Activated CD8-positive, alpha-beta memory T cell treated with anti-CD3 and anti-CD28 coated beads, Interleukin-2, amount 10 ng/mL, durations not matched to agents 7 days and 5 days (primary cell): ENCODE measurements around the gene FAR1. TPM values are rescaled to one million over a fixed set of nuclear protein-coding genes. Genes with fewer than 3 reads are reported as not detected.
A peak's percentile ranks its signal among the peaks of the same experiment; 100 is the strongest.

Experiments used
- ATAC-seq: fragments of 150-1000 bp; cut with Tn5 transposase; one replicate; pipeline ENCODE4 v1.10.0; 2021; ENCODE audit warnings: moderate library complexity
- CTCF ChIA-PET: fragments of 350-600 bp; sonication (Branson Sonifier 250); formaldehyde crosslinking; loops from one replicate; lab custom pipeline; 2021; ENCODE audit warnings: antibody characterized with exemption; lab: Charles Lee
- DNase-seq: peaks from one replicate; pipeline ENCODE4 v3.0.0-alpha.2; 2020
- H3K27ac Mint-ChIP-seq: one replicate; pipeline ENCODE4 v1.8.0; 2021; ENCODE audit warnings: mild to moderate bottlenecking, mixed read lengths
- H3K27me3 Mint-ChIP-seq: one replicate; pipeline ENCODE4 v1.8.0; 2021; ENCODE audit warnings: mixed read lengths
- H3K36me3 Mint-ChIP-seq: one replicate; pipeline ENCODE4 v1.8.0; 2021; ENCODE audit warnings: mild to moderate bottlenecking, mixed read lengths
- H3K4me1 Mint-ChIP-seq: one replicate; pipeline ENCODE4 v1.8.0; 2021; ENCODE audit warnings: mixed read lengths
- H3K4me3 Mint-ChIP-seq: one replicate; pipeline ENCODE4 v1.8.0; 2021; ENCODE audit warnings: mild to moderate bottlenecking, moderate library complexity, mixed read lengths
- H3K9me3 Mint-ChIP-seq: one replicate; pipeline ENCODE4 v1.8.0; 2022; ENCODE audit warnings: low read depth, mixed read lengths
- total RNA-seq, 2 experiments: library from RNA; stranded (reverse); gene quantifications; one replicate each; pipeline ENCODE4 v1.2.3, GENCODE V29; 2021

Gene FAR1
- total RNA-seq, 2 experiments from 2014 or later = 56.9 to 57.0 TPM

GRCh38 chr11:13776134-13776815 lies 107.8 kb downstream of the FAR1 start:
- ATAC-seq (peak; percentile 65), DNase-seq (peak; percentile 51)
- no peaks in the 10 kb centered on the region for H3K9me3 Mint-ChIP-seq
- H3K27ac Mint-ChIP-seq = no peak overlapping the region
- H3K4me3 Mint-ChIP-seq = no peak overlapping the region
- H3K4me1 Mint-ChIP-seq = no peaks in the 10 kb centered on the region
- H3K27me3 Mint-ChIP-seq = peaks cover 17% of the 10 kb centered on the region
- CTCF ChIA-PET = interaction anchor here (0.8 to 2.5 kb wide), 7 partner anchors 10 to 475 kb away, joined by 3 to 10 read pairs (median 4); no protein-coding TSS in a partner anchor
- no peaks in the 10 kb centered on the region for H3K36me3 Mint-ChIP-seq

DNA sequence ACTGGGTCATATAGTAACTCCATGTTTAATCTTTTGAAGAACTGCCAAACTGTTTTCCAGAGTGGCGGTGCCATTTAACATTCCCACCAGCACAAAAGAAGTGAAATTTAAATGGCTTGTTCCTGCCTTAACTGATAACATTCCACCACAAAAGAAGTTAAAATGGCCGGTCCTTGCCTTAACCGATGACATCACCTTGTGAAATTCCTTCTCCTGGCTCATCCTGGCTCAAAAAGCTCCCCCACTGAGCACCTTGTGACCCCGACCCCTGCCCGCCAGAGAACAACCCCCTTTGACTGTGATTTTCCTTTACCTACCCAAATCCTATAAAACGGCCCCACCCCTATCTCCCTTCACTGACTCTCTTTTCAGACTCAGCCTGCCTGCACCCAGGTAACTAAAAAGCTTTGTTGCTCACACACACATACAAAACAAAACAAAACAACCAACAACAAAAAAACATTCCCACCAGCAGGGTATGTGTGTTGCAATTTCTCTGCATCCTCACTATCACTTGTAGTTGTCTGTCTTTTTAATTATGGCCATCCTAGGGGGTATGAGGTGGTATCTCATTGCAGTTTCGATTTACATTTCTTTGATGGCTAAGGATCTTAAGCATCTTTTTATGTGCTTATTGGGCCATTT lies 109.0 kb downstream of the FAR1 start:
- peaks cover 17% of the 10 kb centered on the region for H3K27me3 Mint-ChIP-seq
- H3K4me1 Mint-ChIP-seq = no peaks in the 10 kb centered on the region
- DNase-seq = no peak
- ATAC-seq = no peak
- CTCF ChIA-PET = interaction anchor here (0.7 to 1.9 kb wide), 3 partner anchors 179 to 471 kb away, joined by 3 to 10 read pairs (median 6); no protein-coding TSS in a partner anchor
- H3K36me3 Mint-ChIP-seq = no peaks in the 10 kb centered on the region
- no peak overlapping the region for H3K4me3 Mint-ChIP-seq
- H3K27ac Mint-ChIP-seq = no peak overlapping the region
- H3K9me3 Mint-ChIP-seq = no peaks in the 10 kb centered on the region

DNA sequence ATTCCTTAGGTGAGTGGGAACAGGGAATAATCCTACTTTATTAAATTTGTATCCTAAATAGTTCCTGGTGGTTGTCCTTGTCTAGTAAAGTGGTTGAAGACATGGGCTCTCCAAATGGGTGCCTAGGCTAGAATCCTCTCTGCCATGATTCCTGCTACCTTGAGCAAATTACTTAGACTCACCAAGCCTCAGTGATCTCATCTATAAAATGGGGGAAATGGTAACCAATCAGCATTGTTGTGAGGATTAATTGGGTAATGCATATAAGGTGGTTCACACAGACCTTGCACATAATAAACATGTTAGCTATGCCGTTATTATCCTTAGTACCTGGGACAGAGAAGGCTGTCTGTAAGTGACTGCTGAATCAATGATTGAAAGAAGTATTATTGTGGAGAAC lies 109.9 kb downstream of the FAR1 start:
- H3K27me3 Mint-ChIP-seq = peaks cover 17% of the 10 kb centered on the region
- ATAC-seq = no peak
- CTCF ChIA-PET = interaction anchor here (1.3 kb wide), 1 partner anchor 370 kb away, joined by 3 read pairs; no protein-coding TSS in a partner anchor
- H3K9me3 Mint-ChIP-seq = no peaks in the 10 kb centered on the region
- H3K27ac Mint-ChIP-seq = no peak overlapping the region
- no peaks in the 10 kb centered on the region for H3K36me3 Mint-ChIP-seq
- no peak overlapping the region for H3K4me3 Mint-ChIP-seq
- no peak for DNase-seq
- no peaks in the 10 kb centered on the region for H3K4me1 Mint-ChIP-seq

DNA sequence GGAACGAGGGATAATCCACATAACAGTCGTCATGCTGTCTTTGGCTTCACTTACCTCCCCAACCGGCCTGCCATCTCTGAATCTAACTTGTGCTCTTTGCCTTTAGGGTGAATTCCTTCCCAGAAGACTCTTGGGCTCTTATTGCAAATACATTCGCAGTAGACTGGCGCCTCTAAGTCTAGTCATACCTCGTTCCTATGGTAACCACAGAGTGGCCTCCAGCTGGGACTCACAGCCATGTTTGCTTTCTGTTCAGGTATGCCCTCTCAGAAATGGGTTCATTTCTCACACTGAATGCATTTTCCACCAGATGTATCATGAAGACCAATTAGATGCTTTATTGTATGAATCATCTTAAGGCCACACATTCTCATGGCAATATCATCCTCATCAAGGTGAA lies 112.7 kb downstream of the FAR1 start:
- no peak for ATAC-seq
- Mint-ChIP-seq H3K4me3 (no peak overlapping the region), H3K36me3 (no peaks in the 10 kb centered on the region), H3K27ac (no peak overlapping the region), H3K4me1 (no peaks in the 10 kb centered on the region), H3K27me3 (peaks cover 11% of the 10 kb centered on the region), H3K9me3 (no peaks in the 10 kb centered on the region)
- CTCF ChIA-PET = interaction anchor here (1.2 to 1.7 kb wide), 3 partner anchors 9 to 469 kb away, joined by 3 to 4 read pairs (median 4); no protein-coding TSS in a partner anchor
- no peak for DNase-seq

Other genes starting within 250 kb of the FAR1 start
- 10 to 100 TPM; 19.5 to 23.9 TPM for gene BTBD10, start 205.4 kb upstream of the FAR1 start, total RNA-seq
- gene PTH, start 172.7 kb upstream of the FAR1 start, total RNA-seq = not detected